ENCODE results near the gene TSPEAR. TPM values are rescaled to one million over a fixed set of nuclear protein-coding genes. Genes with fewer than 3 reads are reported as not detected.

The TSPEAR gene
- total RNA-seq, 1 donor from 2014 or later: 0.34 TPM

- no peak for DNase-seq (ENCODE audit: extremely low spot score, unreplicated experiment)
- Mint-ChIP-seq H3K27ac (no peak overlapping the region), H3K4me3 (no peak overlapping the region), H3K36me3 (peaks cover 4% of the 10 kb centered on the region), H3K4me1 (ENCODE audit: unreplicated experiment) (peaks cover 10% of the 10 kb centered on the region), H3K27me3 (no peaks in the 10 kb centered on the region), H3K9me3 (no peaks in the 10 kb centered on the region)
- no peak for TF ChIP-seq CTCF (conservative IDR thresholded peaks at IDR 0.05)
Measured at GRCh38 chr21:44499631-44500030, 211.7 kb downstream of the TSPEAR start.

- TF ChIP-seq CTCF (conservative IDR thresholded peaks at IDR 0.05): no peak
- Mint-ChIP-seq H3K4me3 (no peak overlapping the region), H3K27ac (no peak overlapping the region), H3K4me1 (ENCODE audit: unreplicated experiment) (peaks cover 10% of the 10 kb centered on the region), H3K36me3 (peaks cover 4% of the 10 kb centered on the region), H3K9me3 (no peaks in the 10 kb centered on the region), H3K27me3 (no peaks in the 10 kb centered on the region)
- DNase-seq (ENCODE audit: extremely low spot score, unreplicated experiment): no peak
Measured at GRCh38 chr21:44499211-44499560, 212.2 kb downstream of the TSPEAR start.

- no peak for TF ChIP-seq CTCF (conservative IDR thresholded peaks at IDR 0.05)
- Mint-ChIP-seq H3K27ac (peak overlapping the region; percentile 1), H3K4me1 (ENCODE audit: unreplicated experiment) (peaks cover 10% of the 10 kb centered on the region), H3K27me3 (no peaks in the 10 kb centered on the region), H3K4me3 (no peak overlapping the region), H3K9me3 (no peaks in the 10 kb centered on the region), H3K36me3 (peaks cover 4% of the 10 kb centered on the region)
- DNase-seq (ENCODE audit: extremely low spot score, unreplicated experiment): no peak
Measured at GRCh38 chr21:44498280-44499210, 212.8 kb downstream of the TSPEAR start.

DNA sequence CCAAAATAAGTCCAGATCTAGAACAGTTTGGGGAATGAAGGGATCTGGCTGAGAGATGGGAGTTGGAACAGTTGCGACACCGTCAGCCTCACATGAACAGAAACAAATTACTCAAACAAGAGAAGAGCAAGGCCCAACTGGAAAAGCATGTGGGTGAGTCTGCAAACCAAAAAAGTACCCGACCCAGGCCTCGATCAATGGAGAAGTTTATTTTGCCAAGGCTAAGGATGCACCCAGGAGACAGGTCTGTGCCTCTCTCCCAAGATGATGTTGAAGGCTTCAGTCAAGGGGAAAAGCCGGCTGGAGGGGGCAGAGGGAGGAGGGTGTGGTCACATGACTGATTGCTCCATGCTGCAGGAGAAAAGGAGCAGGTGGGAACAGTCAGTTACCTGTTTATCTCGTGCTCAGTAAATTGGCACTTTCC is 213.7 kb downstream of the TSPEAR start:
- Mint-ChIP-seq H3K4me1 (ENCODE audit: unreplicated experiment) (peaks cover 10% of the 10 kb centered on the region), H3K36me3 (peaks cover 10% of the 10 kb centered on the region), H3K4me3 (no peak overlapping the region), H3K27me3 (no peaks in the 10 kb centered on the region), H3K9me3 (peaks cover 6% of the 10 kb centered on the region), H3K27ac (peak overlapping the region; percentile 1)
- DNase-seq (ENCODE audit: extremely low spot score, unreplicated experiment): no peak
- no peak for TF ChIP-seq CTCF (conservative IDR thresholded peaks at IDR 0.05)

GRCh38 chr21:44496564-44497550 is 214.5 kb downstream of the TSPEAR start:
- Mint-ChIP-seq H3K27me3 (no peaks in the 10 kb centered on the region), H3K27ac (peak overlapping the region; percentile 1)

More at GRCh38 chr21:44496564-44497550, 214.5 kb downstream of the TSPEAR start:
- peaks cover 13% of the 10 kb centered on the region for H3K9me3 Mint-ChIP-seq
- no peak for TF ChIP-seq CTCF (conservative IDR thresholded peaks at IDR 0.05)
- H3K4me1 Mint-ChIP-seq (ENCODE audit: unreplicated experiment): peaks cover 10% of the 10 kb centered on the region
- peak overlapping the region; percentile 28 for H3K4me3 Mint-ChIP-seq
- H3K36me3 Mint-ChIP-seq: peaks cover 16% of the 10 kb centered on the region
- DNase-seq (ENCODE audit: extremely low spot score, unreplicated experiment): no peak

All from type B pancreatic cell (in vitro differentiated cells).